Naive thymus-derived CD4-positive, alpha-beta T cell (primary cell): ENCODE measurements around the gene IER5L. TPM values are rescaled to one million over a fixed set of nuclear protein-coding genes. Genes with fewer than 3 reads are reported as not detected.
"Not testable (repeated sequence)": the region's sequence is repeated elsewhere in the genome, so short reads cannot be mapped to it uniquely, and the experiment has no call there.

Experiments
- ATAC-seq: fragments of 150-1000 bp; cut with Tn5 transposase; 2 replicates; pipeline ENCODE4 v1.10.0; 2021; ENCODE audit warnings: mild to moderate bottlenecking, moderate library complexity
- CTCF ChIA-PET: fragments of 350-600 bp; sonication (Branson Sonifier 250); formaldehyde crosslinking; loops from one replicate; lab custom pipeline; 2021; ENCODE audit warnings: antibody characterized with exemption; lab: Charles Lee
- POLR2A ChIA-PET: fragments of 350-600 bp; sonication (Branson Sonifier 250); formaldehyde crosslinking; loops from one replicate; lab custom pipeline; 2021; ENCODE audit warnings: antibody characterized with exemption, inconsistent platforms; lab: Charles Lee
- DNase-seq, 9 donors: peaks; one replicate each; pipeline versions ENCODE4 v3.0.0 to v3.0.0-alpha.2; 2020 to 2022; ENCODE audit warnings: mixed read lengths in 1 of 9
- H3K27ac ChIP-seq: one replicate; pipeline ENCODE4 v1.7.0; 2013; ENCODE audit warnings: mild to moderate bottlenecking, low read depth, low read length, moderate library complexity
- H3K27me3 ChIP-seq, 2 donors: one replicate each; pipeline ENCODE4 v1.7.0; 2013; ENCODE audit warnings: low read length in 2 of 2, mild to moderate bottlenecking in 2 of 2, moderate library complexity in 2 of 2; ENCODE audit not compliant: control insufficient read depth in 2 of 2, insufficient read depth in 2 of 2
- H3K36me3 ChIP-seq, 3 experiments: 1 replicate in 2 of 3; 2 replicates in 1 of 3; pipeline ENCODE4 v1.7.0; 2013; ENCODE audit warnings: low read length in 3 of 3, mild to moderate bottlenecking in 3 of 3, moderate library complexity in 1 of 3; ENCODE audit not compliant: insufficient read depth in 3 of 3, control insufficient read depth in 2 of 3
- H3K4me1 ChIP-seq, 2 donors: one replicate each; pipeline ENCODE4 v1.7.0; 2013; ENCODE audit warnings: low read length in 2 of 2, mild to moderate bottlenecking in 2 of 2, moderate library complexity in 1 of 2; ENCODE audit not compliant: control insufficient read depth in 2 of 2, insufficient read depth in 2 of 2
- H3K4me3 ChIP-seq: 2 replicates; pipeline ENCODE4 v1.7.0; 2013; ENCODE audit warnings: mild to moderate bottlenecking, low read length
- H3K9me3 ChIP-seq, 3 experiments: 1 replicate in 2 of 3; 2 replicates in 1 of 3; pipeline ENCODE4 v1.7.0; 2013; ENCODE audit warnings: low read length in 3 of 3; ENCODE audit not compliant: control insufficient read depth in 2 of 3
- H3K27ac Mint-ChIP-seq, 9 donors: one replicate each; pipeline ENCODE4 v1.8.0; 2020 to 2022; ENCODE audit warnings: mixed read lengths in 9 of 9, mild to moderate bottlenecking in 8 of 9, moderate library complexity in 5 of 9, inconsistent platforms in 2 of 9
- H3K27me3 Mint-ChIP-seq, 5 donors: one replicate each; pipeline ENCODE4 v1.8.0; 2021 to 2022; ENCODE audit warnings: mixed read lengths in 5 of 5, mild to moderate bottlenecking in 1 of 5
- H3K36me3 Mint-ChIP-seq, 5 donors: one replicate each; pipeline ENCODE4 v1.8.0; 2020 to 2022; ENCODE audit warnings: mixed read lengths in 5 of 5, mild to moderate bottlenecking in 3 of 5, inconsistent platforms in 1 of 5
- H3K4me1 Mint-ChIP-seq, 7 donors: one replicate each; pipeline ENCODE4 v1.8.0; 2020 to 2022; ENCODE audit warnings: mixed read lengths in 7 of 7, mild to moderate bottlenecking in 3 of 7, inconsistent platforms in 1 of 7
- H3K4me3 Mint-ChIP-seq, 10 donors: one replicate each; pipeline ENCODE4 v1.8.0; 2020 to 2022; ENCODE audit warnings: mild to moderate bottlenecking in 10 of 10, mixed read lengths in 10 of 10, moderate library complexity in 6 of 10, inconsistent platforms in 2 of 10
- H3K9me3 Mint-ChIP-seq, 11 donors: one replicate each; pipeline ENCODE4 v1.8.0; 2020 to 2022; ENCODE audit warnings: mixed read lengths in 11 of 11, mild to moderate bottlenecking in 4 of 11, inconsistent platforms in 1 of 11, moderate library complexity in 1 of 11
- intact Hi-C, 2 donors: fragments of 100-400 bp; cut with micrococcal nuclease; formaldehyde crosslinking; loops; one replicate each; pipeline ENCODE4 v1.15.1; 2023
- polyA plus RNA-seq, 2 donors: library from polyadenylated mRNA; unstranded; fragments of 300-500 nt; fragmentation: Illumina TruSeq; gene quantifications; one replicate each; pipeline ENCODE4 v1.2.3, GENCODE V29; 2021
- total RNA-seq, 6 experiments: library from RNA in 5 of 6; stranded (reverse) in 5 of 6; gene quantifications; 1 replicate in 5 of 6; 2 replicates in 1 of 6; pipeline ENCODE4 v1.2.3 and lab custom pipeline; 2021 to 2026

IER5L gene
- total and polyA plus RNA-seq, 7 experiments from 2014 or later = 0.08 to 6.8 (median 3.7) TPM; not detected in 1

DNA sequence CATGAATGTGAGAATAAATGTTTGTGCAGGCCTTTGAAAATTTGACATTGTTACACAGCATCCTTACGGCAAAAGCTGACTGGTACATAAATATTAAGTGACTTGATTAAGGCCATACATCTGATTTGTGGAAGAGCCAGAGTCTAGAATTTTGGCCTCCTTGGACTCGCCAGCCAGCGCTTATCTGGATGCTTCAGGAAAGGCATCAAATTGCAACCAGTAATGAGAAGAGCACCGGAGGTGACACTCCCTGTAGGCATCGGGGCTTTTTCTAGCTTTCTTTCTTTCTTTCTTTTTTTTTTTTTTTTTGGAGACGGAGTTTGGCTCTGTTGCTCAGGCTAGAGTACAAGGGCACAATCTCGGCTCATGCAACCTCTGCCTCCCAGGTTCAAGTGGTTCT is 13.2 kb upstream of the IER5L start:
- H3K27me3 ChIP-seq = no peaks in the 10 kb centered on the region
- Mint-ChIP-seq H3K36me3 (peaks cover 0 to 9% (median 0%) of the 10 kb centered on the region in 5 donors), H3K4me1 (no peaks in the 10 kb centered on the region), H3K27ac (no peak overlapping the region), H3K9me3 (peaks cover 0 to 12% (median 0%) of the 10 kb centered on the region in 11 donors), H3K4me3 (no peak overlapping the region), H3K27me3 (peaks cover 0 to 27% (median 0%) of the 10 kb centered on the region in 5 donors)
- ChIA-PET CTCF (interaction anchor here (0.6 kb wide), 1 partner anchor 53 kb away, joined by 3 read pairs; no protein-coding TSS in a partner anchor), POLR2A (no interaction called here)
- DNase-seq (no peak), ATAC-seq (no peak)
- no peaks in the 10 kb centered on the region for H3K4me1 ChIP-seq
- H3K36me3 ChIP-seq = no peaks in the 10 kb centered on the region
- no peak overlapping the region for H3K4me3 ChIP-seq
- H3K27ac ChIP-seq = no peak overlapping the region
- intact Hi-C loops = no loop called here
- no peaks in the 10 kb centered on the region for H3K9me3 ChIP-seq

DNA sequence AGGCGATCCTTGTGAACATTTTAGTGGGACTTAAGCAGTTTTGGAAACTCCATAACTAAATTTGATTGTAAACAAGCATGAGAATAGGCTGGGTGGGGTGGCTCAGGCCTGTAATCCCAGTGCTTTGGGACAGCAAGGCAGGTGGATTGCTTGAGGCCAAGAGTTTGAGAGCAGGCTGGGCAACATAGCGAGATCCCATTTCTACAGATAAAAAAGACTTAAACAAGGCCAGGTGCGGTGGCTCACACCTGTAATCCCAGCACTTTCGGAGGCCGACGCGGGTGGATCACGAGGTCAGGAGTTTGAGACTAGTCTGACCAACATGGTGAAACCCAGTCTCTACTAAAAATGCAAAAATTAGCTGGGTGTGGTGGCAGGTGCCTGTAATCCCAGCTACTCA is 11.9 kb upstream of the IER5L start:
- H3K27ac Mint-ChIP-seq, H3K4me1 Mint-ChIP-seq, POLR2A ChIA-PET, H3K27me3 ChIP-seq, H3K4me3 Mint-ChIP-seq, H3K4me3 ChIP-seq, H3K36me3 Mint-ChIP-seq, DNase-seq, H3K4me1 ChIP-seq, H3K36me3 ChIP-seq, H3K9me3 ChIP-seq, CTCF ChIA-PET, intact Hi-C loops, H3K27ac ChIP-seq, ATAC-seq: not testable (repeated sequence)
- H3K9me3 Mint-ChIP-seq = peaks cover 0 to 12% (median 0%) of the 10 kb centered on the region in 11 donors
- peaks cover 0 to 24% (median 0%) of the 10 kb centered on the region in 5 donors for H3K27me3 Mint-ChIP-seq

DNA sequence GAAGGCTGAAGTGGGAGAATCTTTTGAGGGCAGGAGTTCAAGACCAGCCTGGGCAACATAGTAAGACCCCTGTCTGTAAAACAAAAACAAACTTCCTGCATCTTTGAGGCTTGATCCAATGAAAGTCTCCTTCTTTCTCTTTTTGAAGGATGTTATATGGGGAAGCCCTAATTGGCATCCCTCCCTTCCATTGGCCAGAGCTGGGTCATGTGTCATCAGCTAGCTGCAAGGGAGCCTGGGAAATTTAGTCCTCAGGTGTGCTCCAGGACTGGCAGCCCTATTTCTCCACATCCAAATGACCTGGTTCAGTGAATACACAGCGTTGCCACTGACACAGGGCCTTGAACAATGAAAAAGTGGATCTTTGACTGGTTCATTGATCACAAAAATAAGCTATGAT is 9.0 kb upstream of the IER5L start:
- Mint-ChIP-seq H3K9me3 (peaks cover 0 to 5% (median 0%) of the 10 kb centered on the region in 11 donors), H3K27me3 (peaks cover 0 to 2% (median 0%) of the 10 kb centered on the region in 5 donors), H3K4me1 (peaks cover 0 to 10% (median 0%) of the 10 kb centered on the region in 7 donors), H3K27ac (no peak overlapping the region), H3K36me3 (no peaks in the 10 kb centered on the region), H3K4me3 (no peak overlapping the region)
- DNase-seq = no peak
- no peaks in the 10 kb centered on the region for H3K4me1 ChIP-seq
- CTCF ChIA-PET = interaction anchor here (0.6 to 1.3 kb wide), 2 partner anchors 9 to 16 kb away, joined by 3 to 4 read pairs; no protein-coding TSS in a partner anchor
- H3K9me3 ChIP-seq = no peaks in the 10 kb centered on the region
- H3K36me3 ChIP-seq = no peaks in the 10 kb centered on the region
- no peak overlapping the region for H3K27ac ChIP-seq
- no peak overlapping the region for H3K4me3 ChIP-seq
- ATAC-seq = no peak
- intact Hi-C loops = no loop called here
- POLR2A ChIA-PET = interaction anchor here (1.2 kb wide), 1 partner anchor 9 kb away, joined by 4 read pairs; the partner anchor contains the start of gene IER5L
- H3K27me3 ChIP-seq = no peaks in the 10 kb centered on the region

DNA sequence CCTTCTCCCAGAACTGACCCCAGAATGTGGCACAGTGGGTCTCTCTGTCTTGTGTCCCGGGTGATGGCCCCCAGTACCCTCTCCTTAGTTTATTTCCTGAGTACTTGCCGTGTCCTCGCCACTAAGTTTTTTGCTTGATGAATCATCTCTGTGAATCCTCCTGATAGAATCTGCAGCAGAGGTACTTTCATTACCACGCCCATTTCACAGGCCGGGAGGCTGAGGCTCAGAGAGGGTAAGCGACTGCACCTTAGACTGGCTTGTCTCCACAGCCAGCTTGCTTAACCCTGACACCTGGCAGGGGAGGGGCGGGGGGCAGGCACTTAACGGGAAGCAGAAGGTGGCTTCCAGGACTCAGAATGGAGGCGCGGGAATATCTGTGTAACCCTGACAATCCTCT is 7.9 kb upstream of the IER5L start:
- POLR2A ChIA-PET = no interaction called here
- Histone ChIP-seq H3K4me1 (no peaks in the 10 kb centered on the region), H3K27ac (no peak overlapping the region), H3K9me3 (no peaks in the 10 kb centered on the region), H3K27me3 (no peaks in the 10 kb centered on the region), H3K36me3 (no peaks in the 10 kb centered on the region), H3K4me3 (no peak overlapping the region)
- peaks cover 0 to 10% (median 0%) of the 10 kb centered on the region in 7 donors for H3K4me1 Mint-ChIP-seq
- DNase-seq = no peak
- H3K36me3 Mint-ChIP-seq = no peaks in the 10 kb centered on the region
- H3K9me3 Mint-ChIP-seq = peaks cover 0 to 2% (median 0%) of the 10 kb centered on the region in 11 donors
- no peak overlapping the region for H3K27ac Mint-ChIP-seq
- H3K27me3 Mint-ChIP-seq = no peaks in the 10 kb centered on the region
- no peak overlapping the region for H3K4me3 Mint-ChIP-seq
- intact Hi-C loops = no loop called here
- no peak for ATAC-seq
- CTCF ChIA-PET = no interaction called here

DNA sequence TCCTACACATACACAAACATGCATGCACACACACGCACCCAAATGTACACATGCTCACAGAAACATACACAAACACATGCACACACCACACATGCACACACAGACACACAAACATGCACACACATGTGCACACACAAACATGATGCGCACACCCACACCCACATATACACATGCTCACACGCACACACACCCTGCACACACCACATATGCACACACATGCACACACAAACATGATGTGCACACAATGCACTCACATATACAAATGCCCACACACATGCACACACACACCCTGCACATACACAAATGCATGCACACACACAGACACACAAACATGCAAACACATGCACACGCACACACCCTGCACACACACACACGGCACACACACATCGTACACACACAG is 7.3 kb upstream of the IER5L start:
- no peak overlapping the region for H3K4me3 Mint-ChIP-seq
- intact Hi-C loops = no loop called here
- peaks cover 0 to 10% (median 0%) of the 10 kb centered on the region in 7 donors for H3K4me1 Mint-ChIP-seq
- Histone ChIP-seq H3K4me3 (no peak overlapping the region), H3K9me3 (no peaks in the 10 kb centered on the region), H3K27me3 (no peaks in the 10 kb centered on the region), H3K36me3 (no peaks in the 10 kb centered on the region), H3K27ac (no peak overlapping the region), H3K4me1 (no peaks in the 10 kb centered on the region)
- no peak overlapping the region for H3K27ac Mint-ChIP-seq
- ATAC-seq (no peak), DNase-seq (no peak)
- H3K9me3 Mint-ChIP-seq = peaks cover 0 to 2% (median 0%) of the 10 kb centered on the region in 11 donors
- ChIA-PET CTCF (no interaction called here), POLR2A (no interaction called here)
- H3K36me3 Mint-ChIP-seq = no peaks in the 10 kb centered on the region
- H3K27me3 Mint-ChIP-seq = no peaks in the 10 kb centered on the region

DNA sequence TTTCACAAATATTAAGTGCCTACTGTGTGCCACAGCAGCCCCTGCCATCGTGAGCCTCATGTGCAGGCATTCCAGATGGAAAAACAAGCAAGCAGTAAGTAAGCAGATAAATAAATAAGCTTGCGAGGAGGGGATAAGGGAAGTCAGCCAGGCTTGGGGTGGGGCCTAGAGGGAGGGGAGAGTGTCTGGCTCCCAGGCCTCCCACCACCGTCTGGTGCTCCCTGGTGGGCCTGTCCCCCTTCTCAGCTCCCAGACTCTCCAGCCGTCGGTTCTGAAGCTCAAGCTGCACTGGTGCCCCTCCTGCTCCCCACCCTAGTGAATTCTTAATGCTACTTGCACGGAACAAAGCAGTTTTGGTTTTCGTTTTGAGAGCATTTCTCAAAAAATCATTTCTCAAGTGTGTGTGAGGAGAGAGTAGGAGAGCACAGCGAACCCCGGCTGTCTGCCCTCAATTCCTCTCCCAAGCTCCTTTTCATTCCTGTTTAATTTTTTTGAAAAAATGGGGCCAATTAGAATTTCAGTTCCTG is 6.6 kb upstream of the IER5L start:
- Mint-ChIP-seq H3K36me3 (no peaks in the 10 kb centered on the region), H3K27me3 (no peaks in the 10 kb centered on the region), H3K4me3 (no peak overlapping the region), H3K9me3 (peaks cover 0 to 2% (median 0%) of the 10 kb centered on the region in 11 donors), H3K27ac (no peak overlapping the region), H3K4me1 (peaks cover 0 to 10% (median 0%) of the 10 kb centered on the region in 7 donors)
- H3K9me3 ChIP-seq = no peaks in the 10 kb centered on the region
- no peak overlapping the region for H3K27ac ChIP-seq
- DNase-seq = no peak
- no peak overlapping the region for H3K4me3 ChIP-seq
- H3K36me3 ChIP-seq = no peaks in the 10 kb centered on the region
- ChIA-PET CTCF (interaction anchor here (0.6 kb wide), 1 partner anchor 455 kb away, joined by 3 read pairs; no protein-coding TSS in a partner anchor), POLR2A (no interaction called here)
- intact Hi-C loops = no loop called here
- no peaks in the 10 kb centered on the region for H3K4me1 ChIP-seq
- no peaks in the 10 kb centered on the region for H3K27me3 ChIP-seq
- no peak for ATAC-seq

DNA sequence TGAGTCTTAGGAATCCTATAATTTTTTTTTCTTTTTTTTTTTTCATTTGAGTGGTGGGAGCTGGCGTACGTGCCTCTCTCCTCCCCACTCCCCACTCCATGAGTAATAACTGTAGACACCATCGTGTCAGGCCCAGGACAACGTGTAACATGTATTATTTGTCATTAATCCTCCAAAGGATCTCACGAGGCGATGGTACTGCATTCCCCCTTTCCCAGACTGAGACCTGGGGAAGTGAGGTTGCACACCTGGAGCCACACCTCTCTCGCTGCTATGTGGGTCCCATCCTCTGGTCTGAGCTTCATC is 6.1 kb upstream of the IER5L start:
- DNase-seq = no peak
- ChIA-PET POLR2A (interaction anchor here (0.6 kb wide), 1 partner anchor 590 kb away, joined by 3 read pairs; no protein-coding TSS in a partner anchor), CTCF (interaction anchor here (0.6 kb wide), 1 partner anchor 455 kb away, joined by 3 read pairs; no protein-coding TSS in a partner anchor)
- intact Hi-C loops = no loop called here
- Mint-ChIP-seq H3K4me3 (no peak overlapping the region), H3K4me1 (peaks cover 0 to 10% (median 0%) of the 10 kb centered on the region in 7 donors), H3K9me3 (peaks cover 0 to 2% (median 0%) of the 10 kb centered on the region in 11 donors), H3K36me3 (no peaks in the 10 kb centered on the region), H3K27ac (no peak overlapping the region), H3K27me3 (no peaks in the 10 kb centered on the region)
- Histone ChIP-seq H3K27ac (no peak overlapping the region), H3K4me1 (no peaks in the 10 kb centered on the region), H3K4me3 (no peak overlapping the region), H3K9me3 (no peaks in the 10 kb centered on the region), H3K27me3 (no peaks in the 10 kb centered on the region), H3K36me3 (no peaks in the 10 kb centered on the region)
- ATAC-seq = no peak
